Uterus (tissue), 2 donors: ENCODE measurements around the gene SLC15A5.

Experiments used
- POLR2A ChIP-seq, 2 donors: fragments of 450-650 bp; IDR thresholded peaks; one replicate each; pipeline ENCODE4 v1.6.1; 2016; ENCODE audit warnings: antibody characterized with exemption in 2 of 2, mild to moderate bottlenecking in 1 of 2, moderate library complexity in 1 of 2
- TF ChIP-seq, protein P1 (sequence below), 4 experiments: fragments of 200-600 bp in 2 of 4; fragments of 450-650 bp in 2 of 4; sonication (generic) in 2 of 4; IDR thresholded peaks; one replicate each; pipeline ENCODE4 v1.5.1; 2016 to 2019; ENCODE audit warnings: antibody characterized with exemption in 4 of 4, mild to moderate bottlenecking in 2 of 4, moderate library complexity in 1 of 4

DNA sequence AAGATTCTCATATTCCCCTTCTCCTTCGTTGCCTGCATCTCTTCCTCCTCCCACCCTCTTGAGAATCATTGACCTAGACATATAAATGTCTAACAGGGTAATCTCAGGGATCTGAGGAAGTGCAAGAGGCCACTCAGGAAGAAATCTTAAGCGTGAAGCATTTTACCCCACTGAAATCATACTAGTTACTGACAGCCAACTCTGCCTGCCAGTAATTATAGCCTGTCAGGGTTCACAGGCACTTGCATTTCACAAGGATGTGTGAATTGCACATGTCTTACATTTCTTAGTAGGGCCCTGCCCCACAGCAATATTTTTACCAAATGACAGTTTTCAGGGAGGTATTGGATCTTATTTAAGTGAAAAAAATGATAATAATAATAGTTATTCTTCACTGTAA, 127.2 kb downstream of the SLC15A5 start:
- no peak for TF ChIP-seq POLR2A (IDR thresholded peaks at IDR 0.05)
- TF ChIP-seq, protein P1, sequence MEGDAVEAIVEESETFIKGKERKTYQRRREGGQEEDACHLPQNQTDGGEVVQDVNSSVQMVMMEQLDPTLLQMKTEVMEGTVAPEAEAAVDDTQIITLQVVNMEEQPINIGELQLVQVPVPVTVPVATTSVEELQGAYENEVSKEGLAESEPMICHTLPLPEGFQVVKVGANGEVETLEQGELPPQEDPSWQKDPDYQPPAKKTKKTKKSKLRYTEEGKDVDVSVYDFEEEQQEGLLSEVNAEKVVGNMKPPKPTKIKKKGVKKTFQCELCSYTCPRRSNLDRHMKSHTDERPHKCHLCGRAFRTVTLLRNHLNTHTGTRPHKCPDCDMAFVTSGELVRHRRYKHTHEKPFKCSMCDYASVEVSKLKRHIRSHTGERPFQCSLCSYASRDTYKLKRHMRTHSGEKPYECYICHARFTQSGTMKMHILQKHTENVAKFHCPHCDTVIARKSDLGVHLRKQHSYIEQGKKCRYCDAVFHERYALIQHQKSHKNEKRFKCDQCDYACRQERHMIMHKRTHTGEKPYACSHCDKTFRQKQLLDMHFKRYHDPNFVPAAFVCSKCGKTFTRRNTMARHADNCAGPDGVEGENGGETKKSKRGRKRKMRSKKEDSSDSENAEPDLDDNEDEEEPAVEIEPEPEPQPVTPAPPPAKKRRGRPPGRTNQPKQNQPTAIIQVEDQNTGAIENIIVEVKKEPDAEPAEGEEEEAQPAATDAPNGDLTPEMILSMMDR (IDR thresholded peaks at IDR 0.05), result no peak
